OCI-LY7 (cell line): ENCODE data around the gene UGT2B10. TPM values are rescaled to one million over a fixed set of nuclear protein-coding genes. Genes with fewer than 3 reads are reported as not detected.
"Not testable (repeated sequence)": the region's sequence is repeated elsewhere in the genome, so short reads cannot be mapped to it uniquely, and the experiment has no call there.

ENCODE experiments used
- BruUV-seq: library from RNA; stranded (reverse); fragments of 400-500 nt; replicated peaks from 2 replicates; lab custom pipeline; 2021; lab: Mats Ljungman, UMichigan
- CTCF ChIA-PET: fragments of 300-600 bp; sonication (Branson Sonifier 250); formaldehyde crosslinking; loops from one replicate; lab custom pipeline; 2022; ENCODE audit warnings: antibody characterized with exemption; ENCODE audit not compliant: unreplicated experiment; lab: Charles Lee
- POLR2A ChIA-PET: fragments of 300-600 bp; sonication (Branson Sonifier 250); formaldehyde crosslinking; loops from one replicate; lab custom pipeline; 2022; ENCODE audit warnings: antibody characterized with exemption; lab: Charles Lee
- DNase-seq: peaks from one replicate; pipeline ENCODE4 v3.0.0-alpha.2; 2015; ENCODE audit warnings: low spot score
- H2AFZ ChIP-seq: fragments of 200-600 bp; sonication (generic), shearing (Covaris generic); 2 replicates; pipeline ENCODE4 v1.6.1; 2014; ENCODE audit warnings: mild to moderate bottlenecking, antibody characterized with exemption, low read length, moderate library complexity
- H3K27ac ChIP-seq: fragments of 200-600 bp; sonication (generic); 2 replicates; pipeline ENCODE4 v1.5.1; 2014; ENCODE audit warnings: mixed run types, low read depth, mild to moderate bottlenecking, moderate library complexity, low read length, inconsistent platforms; ENCODE audit not compliant: poor library complexity, severe bottlenecking
- H3K36me3 ChIP-seq: fragments of 200-600 bp; sonication (generic); 2 replicates; pipeline ENCODE4 v1.6.1; 2014; ENCODE audit warnings: mild to moderate bottlenecking, antibody characterized with exemption, low read length, moderate library complexity, mixed read lengths; ENCODE audit not compliant: insufficient read depth
- H3K4me1 ChIP-seq: fragments of 200-600 bp; sonication (generic); 2 replicates; pipeline ENCODE4 v1.5.1; 2014; ENCODE audit warnings: mild to moderate bottlenecking, low read length; ENCODE audit not compliant: insufficient read depth, poor library complexity, severe bottlenecking
- H3K4me2 ChIP-seq: fragments of 200-600 bp; sonication (generic); 2 replicates; pipeline ENCODE4 v1.6.1; 2014; ENCODE audit warnings: mild to moderate bottlenecking, low read length
- H3K4me3 ChIP-seq: fragments of 200-600 bp; sonication (generic); 2 replicates; pipeline ENCODE4 v1.5.1; 2014; ENCODE audit warnings: mild to moderate bottlenecking, low read depth, low read length; ENCODE audit not compliant: poor library complexity, severe bottlenecking
- H3K79me2 ChIP-seq: fragments of 200-600 bp; sonication (generic); 2 replicates; pipeline ENCODE4 v1.6.1; 2016; ENCODE audit warnings: low read depth, mild to moderate bottlenecking, low read length, moderate library complexity, mixed read lengths; ENCODE audit not compliant: insufficient read depth
- H3K9me2 ChIP-seq: fragments of 200-600 bp; sonication (generic); 2 replicates; pipeline ENCODE4 v1.6.1; 2016; ENCODE audit warnings: mild to moderate bottlenecking, low read length, mixed read lengths; ENCODE audit not compliant: insufficient read depth
- H3K9me3 ChIP-seq: fragments of 200-600 bp; sonication (generic); 2 replicates; pipeline ENCODE4 v1.6.1; 2014; ENCODE audit warnings: mild to moderate bottlenecking, mixed run types, low read length, mixed read lengths
- H4K20me1 ChIP-seq: fragments of 200-600 bp; sonication (generic); 2 replicates; pipeline ENCODE4 v1.6.1; 2014; ENCODE audit warnings: mild to moderate bottlenecking, antibody characterized with exemption, low read length, moderate library complexity, mixed read lengths; ENCODE audit not compliant: insufficient read depth
- CTCF ChIP-seq: fragments of 200-600 bp; sonication (generic); conservative IDR thresholded peaks from 2 replicates; pipeline ENCODE4 v1.5.1; 2014; ENCODE audit warnings: mild to moderate bottlenecking, antibody characterized with exemption, low read length, moderate library complexity, mixed read lengths
- EZH2phosphoT487 ChIP-seq: fragments of 200-600 bp; sonication (generic); IDR thresholded peaks from 2 replicates; pipeline ENCODE4 v1.6.1; 2018; ENCODE audit warnings: low read depth, borderline replicate concordance, mild to moderate bottlenecking, mixed run types, antibody characterized with exemption, low read length, moderate library complexity, mixed read lengths
- intact Hi-C: fragments of 100-400 bp; cut with micrococcal nuclease; formaldehyde crosslinking; loops from one replicate; pipeline ENCODE4 v1.10.0; 2022; ENCODE audit not compliant: unreplicated experiment
- total RNA-seq, 2 experiments: library from RNA; depleted of rRNA in 1 of 2; stranded (reverse); fragments of >200 nt in 1 of 2; shearing (Covaris generic) in 1 of 2; gene quantifications; 2 replicates each; pipeline ENCODE4 v1.2.3, GENCODE V29; 2014 to 2022

The UGT2B10 gene
- total RNA-seq, 2 experiments from 2014 or later = not detected

DNA sequence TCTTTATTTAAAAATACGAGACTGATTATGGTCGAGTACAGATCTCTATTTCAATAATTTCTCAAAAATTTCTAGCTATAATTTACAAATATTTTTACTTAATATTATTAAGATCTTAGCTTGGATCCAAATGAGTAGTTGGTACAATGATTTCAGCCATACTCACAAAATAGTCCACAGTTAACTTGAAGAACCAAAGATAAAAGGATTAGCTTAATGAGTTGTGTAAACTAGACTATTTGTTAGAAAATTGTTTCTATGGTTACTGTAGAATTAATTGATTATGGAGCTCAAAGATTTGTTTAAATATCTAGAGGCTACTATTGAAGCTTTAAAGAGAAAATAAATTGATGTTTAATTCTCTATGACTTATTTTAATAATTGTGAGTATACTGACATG, 1.6 kb downstream of the UGT2B10 start:
- Histone ChIP-seq H3K4me2 (no peak overlapping the region), H3K4me1 (no peaks in the 10 kb centered on the region), H2AFZ (no peak overlapping the region), H3K79me2 (no peaks in the 10 kb centered on the region), H4K20me1 (no peaks in the 10 kb centered on the region), H3K9me2 (no peaks in the 10 kb centered on the region), H3K9me3 (no peaks in the 10 kb centered on the region), H3K4me3 (no peak overlapping the region), H3K36me3 (no peaks in the 10 kb centered on the region), H3K27ac (no peak overlapping the region)
- TF ChIP-seq EZH2phosphoT487 = no peak
- no peak for TF ChIP-seq CTCF
- ChIA-PET CTCF (no interaction called here), POLR2A (interaction anchor here (0.6 kb wide), 1 partner anchor 41 kb away, joined by 3 read pairs; no protein-coding TSS in a partner anchor)
- intact Hi-C loops = no loop called here
- no peak for DNase-seq
- BruUV-seq = no TSS peak

GRCh38 chr4:68818030-68818462, 2.3 kb downstream of the UGT2B10 start:
- H4K20me1 ChIP-seq, H3K9me2 ChIP-seq, H3K79me2 ChIP-seq, H3K4me1 ChIP-seq, CTCF ChIA-PET, H3K27ac ChIP-seq, H3K4me3 ChIP-seq, DNase-seq, H3K36me3 ChIP-seq, H2AFZ ChIP-seq, H3K9me3 ChIP-seq, intact Hi-C loops, H3K4me2 ChIP-seq, BruUV-seq: not testable (repeated sequence)
- POLR2A ChIA-PET = interaction anchor here (0.6 kb wide), 1 partner anchor 41 kb away, joined by 3 read pairs; no protein-coding TSS in a partner anchor

GRCh38 chr4:68831642-68832041, 15.8 kb downstream of the UGT2B10 start:
- Histone ChIP-seq H3K79me2 (no peaks in the 10 kb centered on the region), H4K20me1 (no peaks in the 10 kb centered on the region), H3K9me2 (no peaks in the 10 kb centered on the region), H3K4me1 (no peaks in the 10 kb centered on the region), H3K36me3 (no peaks in the 10 kb centered on the region), H3K27ac (no peak overlapping the region), H2AFZ (no peak overlapping the region), H3K9me3 (no peaks in the 10 kb centered on the region), H3K4me3 (no peak overlapping the region), H3K4me2 (no peak overlapping the region)
- TF ChIP-seq CTCF = no peak
- no peak for TF ChIP-seq EZH2phosphoT487
- intact Hi-C loops = no loop called here
- no peak for DNase-seq
- ChIA-PET CTCF (no interaction called here), POLR2A (interaction anchor here (1.2 kb wide), 1 partner anchor 53 kb away, joined by 3 read pairs; no protein-coding TSS in a partner anchor)
- BruUV-seq = no TSS peak
